ENCODE measurements around the gene ANKRD13B.

- no peak for TF ChIP-seq ELF1 (CRISPR knock-in tag; IDR thresholded peaks at IDR 0.05)
- TF ChIP-seq ZNF563 (CRISPR knock-in tag; IDR thresholded peaks at IDR 0.05), result no peak
- TF ChIP-seq POLR2A (IDR thresholded peaks at IDR 0.05; ENCODE audit: insufficient read depth in 1 of 2, low read depth in 2 of 2, low read length in 2 of 2), result no peak
- TF ChIP-seq NFIC (IDR thresholded peaks at IDR 0.05; ENCODE audit: low read length), result no peak
Measured at GRCh38 chr17:29567304-29567553, 25.7 kb upstream of the ANKRD13B start.

Data from HepG2 (cell line).